ENCODE data around the gene C1QL3.

- TF ChIP-seq CTCF (IDR thresholded peaks at IDR 0.05; ENCODE audit: poor library complexity, severe bottlenecking) (no peak), EP300 (conservative IDR thresholded peaks at IDR 0.05; ENCODE audit: poor library complexity, severe bottlenecking) (no peak), TAF1 (IDR thresholded peaks at IDR 0.05; ENCODE audit: low read depth) (no peak), RAD21 (conservative IDR thresholded peaks at IDR 0.05) (no peak)
- TF ChIP-seq, protein P1, sequence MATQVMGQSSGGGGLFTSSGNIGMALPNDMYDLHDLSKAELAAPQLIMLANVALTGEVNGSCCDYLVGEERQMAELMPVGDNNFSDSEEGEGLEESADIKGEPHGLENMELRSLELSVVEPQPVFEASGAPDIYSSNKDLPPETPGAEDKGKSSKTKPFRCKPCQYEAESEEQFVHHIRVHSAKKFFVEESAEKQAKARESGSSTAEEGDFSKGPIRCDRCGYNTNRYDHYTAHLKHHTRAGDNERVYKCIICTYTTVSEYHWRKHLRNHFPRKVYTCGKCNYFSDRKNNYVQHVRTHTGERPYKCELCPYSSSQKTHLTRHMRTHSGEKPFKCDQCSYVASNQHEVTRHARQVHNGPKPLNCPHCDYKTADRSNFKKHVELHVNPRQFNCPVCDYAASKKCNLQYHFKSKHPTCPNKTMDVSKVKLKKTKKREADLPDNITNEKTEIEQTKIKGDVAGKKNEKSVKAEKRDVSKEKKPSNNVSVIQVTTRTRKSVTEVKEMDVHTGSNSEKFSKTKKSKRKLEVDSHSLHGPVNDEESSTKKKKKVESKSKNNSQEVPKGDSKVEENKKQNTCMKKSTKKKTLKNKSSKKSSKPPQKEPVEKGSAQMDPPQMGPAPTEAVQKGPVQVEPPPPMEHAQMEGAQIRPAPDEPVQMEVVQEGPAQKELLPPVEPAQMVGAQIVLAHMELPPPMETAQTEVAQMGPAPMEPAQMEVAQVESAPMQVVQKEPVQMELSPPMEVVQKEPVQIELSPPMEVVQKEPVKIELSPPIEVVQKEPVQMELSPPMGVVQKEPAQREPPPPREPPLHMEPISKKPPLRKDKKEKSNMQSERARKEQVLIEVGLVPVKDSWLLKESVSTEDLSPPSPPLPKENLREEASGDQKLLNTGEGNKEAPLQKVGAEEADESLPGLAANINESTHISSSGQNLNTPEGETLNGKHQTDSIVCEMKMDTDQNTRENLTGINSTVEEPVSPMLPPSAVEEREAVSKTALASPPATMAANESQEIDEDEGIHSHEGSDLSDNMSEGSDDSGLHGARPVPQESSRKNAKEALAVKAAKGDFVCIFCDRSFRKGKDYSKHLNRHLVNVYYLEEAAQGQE (IDR thresholded peaks at IDR 0.05; ENCODE audit: borderline replicate concordance) = no peak
These were observed 43.9 kb upstream of the C1QL3 start for GRCh38 chr10:16565604-16566003.

All from neural cell (in vitro differentiated cells).